A673 (cell line): Measurements from ENCODE around the gene CDA. TPM values are rescaled to one million over a fixed set of nuclear protein-coding genes. Genes with fewer than 3 reads are reported as not detected.
A peak's percentile ranks its signal among the peaks of the same experiment; 100 is the strongest.

Experiments
- BruUV-seq: library from RNA; stranded (reverse); fragments of 400-500 nt; replicated peaks from 2 replicates; lab custom pipeline; 2021; lab: Mats Ljungman, UMichigan
- CTCF ChIA-PET: fragments of 300-600 bp; sonication (Branson Sonifier 250); formaldehyde crosslinking; loops from one replicate; lab custom pipeline; 2022; ENCODE audit warnings: antibody characterized with exemption; lab: Charles Lee
- POLR2A ChIA-PET: fragments of 300-600 bp; sonication (Branson Sonifier 250); formaldehyde crosslinking; loops from one replicate; lab custom pipeline; 2022; ENCODE audit warnings: antibody characterized with exemption; ENCODE audit not compliant: low non-redundant PET; lab: Charles Lee
- DNase-seq: peaks from one replicate; pipeline ENCODE4 v3.0.0-alpha.2; 2015; ENCODE audit warnings: low spot score
- H3K27ac ChIP-seq: fragments of 200-600 bp; sonication (generic); 2 replicates; pipeline ENCODE4 v1.5.1; 2016; ENCODE audit warnings: mixed run types, low read depth, mild to moderate bottlenecking, mixed read lengths, antibody characterized with exemption, low read length; ENCODE audit not compliant: poor library complexity, severe bottlenecking
- H3K27me3 ChIP-seq: fragments of 200-600 bp; sonication (generic); replicated peaks from 2 replicates; pipeline ENCODE4 v1.6.1; 2017; ENCODE audit warnings: mixed run types, low read depth, mild to moderate bottlenecking, mixed read lengths, antibody characterized with exemption, low read length; ENCODE audit not compliant: insufficient read depth, poor library complexity
- H3K36me3 ChIP-seq: fragments of 200-600 bp; sonication (generic); 2 replicates; pipeline ENCODE4 v1.6.1; 2016; ENCODE audit warnings: mixed run types, mild to moderate bottlenecking, mixed read lengths, antibody characterized with exemption, low read length; ENCODE audit not compliant: insufficient read depth, poor library complexity, severe bottlenecking
- H3K4me1 ChIP-seq: fragments of 200-600 bp; sonication (generic); 2 replicates; pipeline ENCODE4 v1.6.1; 2017; ENCODE audit warnings: mixed run types, mild to moderate bottlenecking, mixed read lengths, antibody characterized with exemption, low read length; ENCODE audit not compliant: insufficient read depth, poor library complexity, severe bottlenecking
- H3K4me3 ChIP-seq: fragments of 200-600 bp; sonication (generic); 2 replicates; pipeline ENCODE4 v1.5.1; 2016; ENCODE audit warnings: low read depth, mixed run types, mild to moderate bottlenecking, mixed read lengths, low read length; ENCODE audit not compliant: poor library complexity, severe bottlenecking
- H3K9me3 ChIP-seq: fragments of 200-600 bp; sonication (generic); 2 replicates; pipeline ENCODE4 v1.6.1; 2016; ENCODE audit warnings: mixed run types, low read depth, mild to moderate bottlenecking, mixed read lengths, antibody characterized with exemption, low read length; ENCODE audit not compliant: poor library complexity, severe bottlenecking
- CTCF ChIP-seq: fragments of 300-800, 200-600 bp; sonication (generic); conservative IDR thresholded peaks from 2 replicates; pipeline ENCODE4 v1.5.1; 2017; ENCODE audit warnings: low read depth, mild to moderate bottlenecking, antibody characterized with exemption, low read length, moderate library complexity, mixed read lengths
- EZH2 ChIP-seq: fragments of 200-600 bp; sonication (generic); IDR thresholded peaks from 2 replicates; pipeline ENCODE4 v1.6.1; 2017; ENCODE audit warnings: borderline replicate concordance, low read depth, mild to moderate bottlenecking, mixed read lengths, antibody characterized with exemption, low read length; ENCODE audit not compliant: poor library complexity, severe bottlenecking
- intact Hi-C: fragments of 100-400 bp; cut with micrococcal nuclease; formaldehyde crosslinking; loops from one replicate; pipeline ENCODE4 v1.10.0; 2022; ENCODE audit not compliant: unreplicated experiment
- total RNA-seq: library from RNA; stranded (reverse); gene quantifications from 2 replicates; pipeline ENCODE4 v1.2.3, GENCODE V29; 2021

Gene CDA
- total RNA-seq, 1 experiment from 2014 or later, result not detected

GRCh38 chr1:20589331-20590278, 708 bp downstream of the CDA start:
- CTCF ChIA-PET, result no interaction called here
- H3K9me3 ChIP-seq, result no peaks in the 10 kb centered on the region
- no TSS peak for BruUV-seq
- no peak overlapping the region for H3K4me3 ChIP-seq
- peak; percentile 48 for DNase-seq
- intact Hi-C loops, result no loop called here
- H3K36me3 ChIP-seq, result no peaks in the 10 kb centered on the region
- POLR2A ChIA-PET, result no interaction called here
- TF ChIP-seq CTCF, result no peak
- no peak for TF ChIP-seq EZH2
- peaks cover 21% of the 10 kb centered on the region for H3K4me1 ChIP-seq
- H3K27me3 ChIP-seq, result no peaks in the 10 kb centered on the region
- no peak overlapping the region for H3K27ac ChIP-seq

- no TSS peak for BruUV-seq
- H3K9me3 ChIP-seq, result no peaks in the 10 kb centered on the region
- H3K27ac ChIP-seq, result no peak overlapping the region
- POLR2A ChIA-PET, result no interaction called here
- peaks cover 21% of the 10 kb centered on the region for H3K4me1 ChIP-seq
- CTCF ChIA-PET, result no interaction called here
- no peaks in the 10 kb centered on the region for H3K36me3 ChIP-seq
- no peak for DNase-seq
- TF ChIP-seq CTCF, result no peak
- H3K4me3 ChIP-seq, result no peak overlapping the region
- intact Hi-C loops, result no loop called here
- H3K27me3 ChIP-seq, result no peaks in the 10 kb centered on the region
These were observed 1.4 kb downstream of the CDA start for GRCh38 chr1:20590306-20590777.

- BruUV-seq, result no TSS peak
These were observed 4.9 kb downstream of the CDA start for GRCh38 chr1:20593756-20594155.

More at GRCh38 chr1:20593756-20594155, 4.9 kb downstream of the CDA start:
- intact Hi-C loops, result no loop called here
- H3K4me3 ChIP-seq, result no peak overlapping the region
- CTCF ChIA-PET, result interaction anchor here (1.6 kb wide), 1 partner anchor 19 kb away, joined by 4 read pairs; no protein-coding TSS in a partner anchor
- H3K9me3 ChIP-seq, result no peaks in the 10 kb centered on the region
- H3K27me3 ChIP-seq, result no peaks in the 10 kb centered on the region
- H3K4me1 ChIP-seq, result peaks cover 21% of the 10 kb centered on the region
- DNase-seq, result no peak
- no peak overlapping the region for H3K27ac ChIP-seq
- TF ChIP-seq CTCF, result no peak
- no peak for TF ChIP-seq EZH2
- H3K36me3 ChIP-seq, result no peaks in the 10 kb centered on the region
- POLR2A ChIA-PET, result no interaction called here
